ENCODE measurements around the gene IRF2BPL.
"Not testable (repeated sequence)": the region's sequence is repeated elsewhere in the genome, so short reads cannot be mapped to it uniquely, and the experiment has no call there.

The IRF2BPL gene

DNA sequence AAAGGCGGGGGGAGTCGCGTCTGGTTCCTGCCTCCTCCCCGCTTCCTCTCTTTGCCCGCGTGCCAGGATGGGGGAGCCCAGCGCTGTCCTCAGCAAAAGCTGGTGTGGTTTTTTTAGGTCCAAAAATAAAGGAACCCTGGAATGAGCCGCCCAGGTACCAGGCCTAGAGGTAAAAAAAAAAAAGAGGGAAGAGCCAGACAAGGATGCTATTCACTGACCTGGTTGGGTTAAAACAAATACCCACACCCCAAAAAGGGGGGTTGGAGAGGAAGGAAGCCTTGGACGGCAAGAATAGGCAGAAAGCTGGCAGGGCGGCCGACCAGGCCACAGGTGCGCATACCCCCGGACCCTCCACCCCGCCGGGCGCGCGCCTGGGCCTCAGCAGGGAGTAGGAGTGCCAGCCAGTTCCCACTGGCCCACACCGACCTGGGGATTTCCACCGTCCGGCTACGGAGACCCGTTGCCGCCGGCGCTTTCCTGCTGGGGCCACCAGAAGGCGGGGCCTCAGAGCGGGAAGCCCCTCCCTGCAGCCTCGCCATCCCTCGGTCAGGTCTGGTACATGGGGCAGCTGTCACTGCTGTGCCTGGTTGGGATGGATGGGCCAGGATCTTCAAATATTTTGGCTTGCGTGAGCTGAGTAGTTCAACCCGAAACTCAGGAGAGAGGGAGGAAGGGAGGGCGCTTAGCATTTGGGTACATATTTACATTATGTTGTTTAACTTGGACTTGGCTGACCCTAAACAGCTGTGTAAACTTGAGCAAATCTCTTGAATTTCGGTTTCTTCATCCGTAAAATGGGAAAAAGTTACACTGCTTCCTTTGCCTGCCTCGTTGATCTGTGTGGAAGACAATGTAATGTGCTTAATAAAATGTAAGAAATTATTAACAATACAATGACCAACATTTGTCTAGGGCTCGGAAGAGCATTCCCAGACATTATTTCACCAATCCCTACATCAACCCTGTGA lies 5.4 kb upstream of the IRF2BPL start:
- DNase-seq (ENCODE audit: low spot score) = no peak

DNA sequence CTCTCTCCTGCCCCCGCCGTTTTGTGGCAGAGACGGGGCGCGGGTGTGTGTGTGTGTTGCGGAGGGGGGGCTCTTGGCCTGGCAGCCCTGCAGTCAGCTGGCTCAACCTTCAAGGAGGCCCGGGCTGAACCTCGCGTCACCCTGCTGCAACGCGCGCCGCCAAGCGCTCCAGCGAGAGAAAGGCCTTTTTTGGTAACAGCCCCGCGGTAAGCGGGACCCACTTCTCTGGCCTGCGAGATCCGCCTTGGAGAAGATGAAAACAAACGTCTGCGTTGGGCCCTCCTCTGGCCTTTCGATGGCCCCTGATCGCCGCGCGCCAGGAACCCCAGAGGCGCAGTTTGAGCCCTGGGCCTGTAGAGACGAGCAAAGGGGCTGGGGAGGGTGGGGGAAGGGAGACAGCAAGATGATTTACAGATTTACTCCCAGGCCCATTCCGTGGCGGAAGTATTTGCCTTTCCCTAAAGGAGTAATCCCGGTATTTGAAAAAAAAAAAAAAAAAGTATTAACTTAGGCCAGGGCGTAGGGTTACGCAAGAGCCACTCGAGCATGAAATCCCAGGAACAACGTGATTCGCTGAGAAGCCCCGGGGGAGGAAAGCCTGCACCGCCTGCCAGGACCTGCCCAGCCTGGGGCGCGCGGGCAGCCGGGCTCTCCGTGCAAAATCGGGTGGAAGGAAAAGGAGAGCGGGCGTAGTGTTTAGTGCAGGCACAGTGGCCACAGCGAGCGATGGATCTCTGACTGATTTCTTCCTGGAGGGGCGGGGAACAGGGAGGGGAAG lies 4.5 kb upstream of the IRF2BPL start:
- DNase-seq (ENCODE audit: low spot score) = peak; percentile 75

GRCh38 chr14:77032491-77032843 lies 4.0 kb upstream of the IRF2BPL start:
- no peak for DNase-seq (ENCODE audit: low spot score)

- no peak for DNase-seq (ENCODE audit: low spot score)
Observed at GRCh38 chr14:77031759-77032490, 3.4 kb upstream of the IRF2BPL start.

GRCh38 chr14:77027538-77028383 lies 747 bp downstream of the IRF2BPL start:
- DNase-seq (ENCODE audit: low spot score) = no peak

DNA sequence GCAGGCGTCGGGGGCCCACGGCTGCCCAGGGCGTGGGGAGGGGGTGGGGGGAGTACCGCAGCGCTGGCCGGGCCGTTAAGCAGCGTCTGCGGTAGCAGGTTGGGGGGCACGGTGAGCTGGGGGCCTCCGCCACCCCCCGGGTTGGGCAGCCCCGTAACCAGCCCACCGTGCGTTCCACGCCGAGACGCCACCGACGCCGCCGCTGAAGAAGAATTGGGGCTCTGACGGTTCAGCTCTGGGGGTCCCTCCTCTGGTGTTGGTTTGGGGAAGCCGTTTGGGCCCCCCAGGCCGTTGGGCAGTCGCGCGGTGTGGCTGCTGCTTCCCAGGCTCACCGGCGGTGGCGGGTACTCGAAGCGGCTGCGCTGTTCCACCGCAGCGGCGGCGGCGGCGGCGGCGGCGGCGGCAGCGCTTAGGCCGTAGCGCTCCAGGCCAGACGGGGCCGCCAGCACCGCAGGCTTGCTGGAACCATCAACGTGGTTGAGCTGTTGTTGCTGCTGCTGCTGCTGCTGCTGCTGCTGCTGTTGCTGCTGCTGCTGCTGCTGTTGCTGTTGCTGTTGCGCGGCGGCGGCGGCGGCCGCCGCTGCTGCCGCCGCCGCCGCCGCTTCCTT lies 1.5 kb downstream of the IRF2BPL start:
- no peak for DNase-seq (ENCODE audit: low spot score)

- DNase-seq (ENCODE audit: low spot score) = no peak
Observed at GRCh38 chr14:77026166-77026929, 2.2 kb downstream of the IRF2BPL start.

DNA sequence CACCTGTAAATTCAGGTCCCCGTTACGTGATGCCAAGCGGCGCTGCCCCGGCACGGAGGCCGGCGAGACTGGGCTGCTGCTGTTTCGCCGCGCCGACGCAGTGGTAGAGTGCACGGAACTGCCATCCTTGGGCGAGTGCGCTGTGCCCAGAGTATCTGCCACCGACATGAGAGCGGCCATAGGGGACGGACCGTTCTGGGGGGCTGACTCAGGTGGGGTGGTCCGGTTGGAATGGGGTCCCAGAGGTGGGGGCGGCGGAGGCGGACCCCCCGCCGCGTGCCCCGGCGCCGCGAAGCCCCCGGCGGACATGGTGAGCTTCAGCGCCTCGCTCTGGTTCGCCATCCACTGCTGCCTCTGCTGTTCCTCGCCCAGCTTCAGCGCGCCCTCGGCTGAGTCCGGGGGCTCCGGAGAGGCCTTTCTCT lies 2.8 kb downstream of the IRF2BPL start:
- DNase-seq (ENCODE audit: low spot score) = no peak

GRCh38 chr14:77024171-77024691 lies 4.3 kb downstream of the IRF2BPL start:
- DNase-seq (ENCODE audit: low spot score) = no peak

GRCh38 chr14:77023001-77023996 lies 5.2 kb downstream of the IRF2BPL start:
- DNase-seq (ENCODE audit: low spot score) = no peak

DNA sequence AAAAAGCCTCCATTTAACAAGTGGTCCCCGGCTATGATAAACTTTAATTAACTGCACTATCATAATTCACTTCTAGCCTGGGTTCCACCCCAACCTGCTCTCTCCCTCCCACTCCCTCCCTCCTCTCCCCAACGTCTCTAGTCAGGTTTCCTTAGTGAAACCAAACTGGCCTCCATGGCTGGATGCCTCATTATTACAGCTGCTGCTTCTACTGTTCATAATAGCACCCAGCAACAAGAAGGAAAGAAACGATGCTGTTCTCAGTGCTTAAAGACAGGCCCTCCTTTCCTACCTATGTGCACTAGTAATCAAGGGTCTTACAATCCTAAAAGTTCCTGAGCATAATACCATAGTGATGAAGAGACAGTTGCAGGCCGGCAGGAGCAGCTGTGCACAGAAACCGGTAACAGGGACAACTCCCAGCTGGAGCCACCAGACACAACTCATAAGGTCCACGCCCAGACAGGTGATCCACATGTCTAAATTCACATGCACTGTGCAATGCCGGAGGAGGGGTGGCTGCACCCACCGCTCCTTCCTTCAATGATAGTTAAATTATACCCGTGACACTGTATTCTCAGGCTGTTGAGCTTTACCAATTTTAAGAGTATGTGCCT lies 6.2 kb downstream of the IRF2BPL start:
- no peak for DNase-seq (ENCODE audit: low spot score)

DNA sequence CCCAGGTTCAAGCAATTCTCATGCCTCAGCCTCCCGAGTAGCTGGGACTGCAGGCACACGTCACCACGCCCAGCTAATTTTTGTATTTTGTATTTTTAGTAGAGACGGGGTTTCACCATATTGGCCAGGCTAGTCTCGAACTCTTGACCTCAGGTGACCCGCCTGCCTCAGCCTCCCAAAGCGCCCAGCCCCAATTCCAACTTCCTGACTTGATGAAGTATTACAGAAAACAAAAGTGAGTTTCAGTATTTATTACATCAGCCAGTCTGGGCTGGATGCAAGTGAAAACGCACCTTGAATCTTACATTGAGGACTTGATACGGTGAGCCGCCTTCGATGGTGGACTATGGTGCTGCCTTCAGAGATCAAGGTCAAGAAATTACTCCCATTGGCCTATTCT lies 7.1 kb downstream of the IRF2BPL start:
- not testable (repeated sequence) for DNase-seq (ENCODE audit: low spot score)

GRCh38 chr14:77018785-77019184 lies 9.7 kb downstream of the IRF2BPL start:
- no peak for DNase-seq (ENCODE audit: low spot score)

- DNase-seq (ENCODE audit: low spot score) = no peak
Observed at GRCh38 chr14:77017666-77018065, 10.8 kb downstream of the IRF2BPL start.

GRCh38 chr14:77014734-77015133 lies 13.8 kb downstream of the IRF2BPL start:
- DNase-seq (ENCODE audit: low spot score) = no peak

DNA sequence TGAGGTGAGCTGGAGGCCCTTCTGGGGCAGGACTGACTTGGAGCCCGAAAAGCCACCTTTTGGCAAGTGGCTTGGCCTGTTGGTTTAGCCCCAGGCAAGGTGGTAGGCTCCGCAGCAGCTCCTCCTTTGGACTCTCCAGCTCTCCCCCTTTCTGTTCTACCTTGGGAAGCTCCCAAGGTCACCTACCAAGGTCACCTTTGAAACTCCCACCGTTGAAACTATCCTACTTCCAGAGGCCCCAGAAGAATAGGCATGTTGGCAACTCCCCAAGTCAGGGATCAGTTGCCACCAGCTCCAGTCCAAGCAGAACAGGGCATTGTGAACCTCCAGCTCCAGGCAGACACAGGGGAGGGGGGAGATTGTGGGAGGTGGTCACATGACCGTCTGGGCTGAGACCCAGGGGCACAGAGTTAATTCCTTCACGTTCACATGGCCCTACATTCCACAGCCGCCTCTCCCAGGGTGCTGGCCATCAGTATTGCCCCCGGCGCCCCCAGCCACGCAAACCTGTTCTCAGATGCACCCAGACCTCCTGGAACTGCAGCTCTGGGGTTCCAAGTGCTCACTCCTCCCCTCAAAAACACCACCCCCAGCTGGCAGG lies 14.4 kb downstream of the IRF2BPL start:
- no peak for DNase-seq (ENCODE audit: low spot score)

GRCh38 chr14:77012193-77012765 lies 16.2 kb downstream of the IRF2BPL start:
- DNase-seq (ENCODE audit: low spot score) = no peak
